HK-2 (cell line): Measurements from ENCODE around the gene BCAN.
"Not testable (repeated sequence)": the region's sequence is repeated elsewhere in the genome, so short reads cannot be mapped to it uniquely, and the experiment has no call there.

Source experiments
- DNase-seq: peaks from one replicate; pipeline ENCODE4 v3.0.0-alpha.2; 2018; ENCODE audit not compliant: unreplicated experiment

BCAN gene

GRCh38 chr1:156615946-156616345 lies 26.0 kb upstream of the BCAN start:
- no peak for DNase-seq

- DNase-seq, result no peak
Measured at GRCh38 chr1:156616463-156616862, 25.5 kb upstream of the BCAN start.

GRCh38 chr1:156618853-156619581 lies 22.9 kb upstream of the BCAN start, which contains the start of gene HAPLN2:
TSS of gene HAPLN2 (plus strand) at chr1:156619415. CDS start at chr1:156623491, 4,076 bp downstream.
- DNase-seq, result no peak

- DNase-seq, result no peak
Measured at GRCh38 chr1:156619582-156619955, 22.3 kb upstream of the BCAN start.

- DNase-seq, result no peak
Measured at GRCh38 chr1:156622581-156623297, 19.2 kb upstream of the BCAN start.

- peak; percentile 51 for DNase-seq
Measured at GRCh38 chr1:156623946-156624813, 17.7 kb upstream of the BCAN start.

GRCh38 chr1:156624814-156625435 lies 17.0 kb upstream of the BCAN start:
- no peak for DNase-seq

GRCh38 chr1:156625436-156626078 lies 16.4 kb upstream of the BCAN start:
- peak; percentile 42 for DNase-seq

GRCh38 chr1:156626079-156626438 lies 15.9 kb upstream of the BCAN start:
- DNase-seq, result no peak

- DNase-seq, result peak; percentile 53
Measured at GRCh38 chr1:156627313-156627880, 14.5 kb upstream of the BCAN start.

GRCh38 chr1:156629823-156630449 lies 12.0 kb upstream of the BCAN start:
- DNase-seq, result no peak

GRCh38 chr1:156631152-156631551 lies 10.8 kb upstream of the BCAN start:
- DNase-seq, result not testable (repeated sequence)

GRCh38 chr1:156632355-156632754 lies 9.6 kb upstream of the BCAN start:
- no peak for DNase-seq

GRCh38 chr1:156638189-156638985 lies 3.5 kb upstream of the BCAN start:
- DNase-seq, result no peak

GRCh38 chr1:156639601-156640101 lies 2.3 kb upstream of the BCAN start:
- DNase-seq, result no peak

- no peak for DNase-seq
Measured at GRCh38 chr1:156640842-156641706, 843 bp upstream of the BCAN start.

- DNase-seq, result no peak
Measured at GRCh38 chr1:156642265-156643048, 540 bp downstream of the BCAN start.
